K562 (cell line): ENCODE data around the gene ARFIP2. TPM values are rescaled to one million over a fixed set of nuclear protein-coding genes. Genes with fewer than 3 reads are reported as not detected.

Source experiments
- ATAC-seq: fragments of 200-7000 bp; cut with Tn5 transposase; 3 replicates; pipeline ENCODE4 v1.9.1; 2020; ENCODE audit warnings: moderate library complexity
- BruUV-seq: library from RNA; stranded (reverse); fragments of 400-500 nt; replicated peaks from 2 replicates; lab custom pipeline; 2021; lab: Mats Ljungman, UMichigan
- CTCF ChIA-PET: fragments of 300-600 bp; formaldehyde crosslinking; extraction: SDS; loops from one replicate; lab custom pipeline; 2021; ENCODE audit warnings: low intra/inter-chr PET ratio; lab: Yijun Ruan, JAX
- POLR2A ChIA-PET: fragments of 300-600, 350-650 bp; sonication (Branson Sonifier 250); formaldehyde crosslinking; extraction: SDS; loops from one replicate; lab custom pipeline; 2021; ENCODE audit warnings: antibody characterized with exemption, inconsistent platforms; lab: Yijun Ruan, JAX
- DNase-seq, 4 experiments: peaks; one replicate each; pipeline versions ENCODE4 v3.0.0 to v3.0.0-alpha.2; 2011 to 2018; ENCODE audit warnings: low spot score in 3 of 4, mixed read lengths in 3 of 4; ENCODE audit errors: extremely low read depth in 1 of 4
- FAIRE-seq: peaks from 2 replicates; lab custom pipeline; 2011; peaks lifted over from hg19 to GRCh38; lab: Jason Lieb, UNC
- H2AFZ ChIP-seq: 2 replicates; pipeline ENCODE4 v1.6.0; 2011; ENCODE audit warnings: low read depth, low read length, control low read depth, inconsistent platforms
- H3K27ac ChIP-seq: fragments of 200-600 bp; 3 replicates; pipeline ENCODE4 v1.8.0; 2011; ENCODE audit warnings: low read depth, mild to moderate bottlenecking, control low read depth, inconsistent platforms, low read length, moderate library complexity, mixed read lengths; ENCODE audit errors: extremely low read depth
- H3K27me3 ChIP-seq, 2 experiments: fragments of 300-600 bp in 1 of 2; 2 replicates in 1 of 2; 3 replicates in 1 of 2; pipeline versions ENCODE4 v1.6.0 to v1.8.0; 2011; ENCODE audit warnings: inconsistent platforms in 2 of 2, low read length in 2 of 2, mild to moderate bottlenecking in 1 of 2, mixed read lengths in 1 of 2, moderate library complexity in 1 of 2; ENCODE audit not compliant: control insufficient read depth in 2 of 2, insufficient read depth in 2 of 2
- H3K36me3 ChIP-seq: fragments of 300-600 bp; 3 replicates; pipeline ENCODE4 v1.8.0; 2011; ENCODE audit warnings: mild to moderate bottlenecking, low read length, inconsistent platforms; ENCODE audit not compliant: control insufficient read depth, insufficient read depth
- H3K4me1 ChIP-seq, 2 experiments: fragments of 200-600 bp in 1 of 2; replicated peaks in 1 of 2; 2 replicates in 1 of 2; 3 replicates in 1 of 2; pipeline versions ENCODE4 v1.5.1 to v1.8.0; 2011; ENCODE audit warnings: inconsistent platforms in 2 of 2, low read length in 2 of 2, mild to moderate bottlenecking in 1 of 2, mixed read lengths in 1 of 2, moderate library complexity in 1 of 2; ENCODE audit not compliant: control insufficient read depth in 2 of 2, insufficient read depth in 2 of 2
- H3K4me2 ChIP-seq: 2 replicates; pipeline ENCODE4 v1.6.1; 2011; ENCODE audit warnings: low read length, control low read depth, inconsistent platforms, mixed read lengths; ENCODE audit not compliant: insufficient read depth
- H3K4me3 ChIP-seq: fragments of 200-600 bp; sonication (generic), shearing (Covaris generic); 2 replicates; pipeline ENCODE4 v1.5.1; 2016; ENCODE audit warnings: control low read depth, inconsistent platforms
- H3K79me2 ChIP-seq: fragments of 200-600 bp; 3 replicates; pipeline ENCODE4 v1.8.0; 2011; ENCODE audit warnings: low read length, inconsistent platforms; ENCODE audit not compliant: control insufficient read depth, insufficient read depth
- H3K9ac ChIP-seq, 2 experiments: 2 replicates each; pipeline versions ENCODE4 v1.6.0 to v1.6.1; 2011; ENCODE audit warnings: low read depth in 2 of 2, low read length in 2 of 2, control low read depth in 1 of 2, inconsistent platforms in 1 of 2, mild to moderate bottlenecking in 1 of 2, mixed read lengths in 1 of 2; ENCODE audit not compliant: insufficient read depth in 1 of 2
- H3K9me1 ChIP-seq: one replicate; pipeline ENCODE4 v1.6.0; 2011; ENCODE audit warnings: inconsistent platforms, mild to moderate bottlenecking, low read length, moderate library complexity; ENCODE audit not compliant: control insufficient read depth, insufficient read depth
- H3K9me3 ChIP-seq: replicated peaks from 2 replicates; pipeline ENCODE4 v1.5.1; 2011; ENCODE audit warnings: low read depth, low read length, inconsistent platforms; ENCODE audit not compliant: control insufficient read depth, insufficient read depth
- H4K20me1 ChIP-seq: replicated peaks from 2 replicates; pipeline ENCODE4 v1.6.1; 2011; ENCODE audit warnings: low read length, inconsistent platforms, mixed read lengths; ENCODE audit not compliant: control insufficient read depth, insufficient read depth
- BHLHE40 ChIP-seq: IDR thresholded peaks from 2 replicates; pipeline ENCODE4 v1.6.1; 2011; ENCODE audit warnings: low read length, improper control_type of control experiment
- GABPB2 ChIP-seq: fragments of 250-450 bp; sonication (Bioruptor Pico); conservative IDR thresholded peaks from 2 replicates; pipeline ENCODE4 v1.5.1; 2021; ENCODE audit warnings: mild to moderate bottlenecking
- POLR2H ChIP-seq: IDR thresholded peaks from 2 replicates; pipeline ENCODE4 v1.6.1; 2016; ENCODE audit warnings: missing genetic modification characterization, low read depth, mild to moderate bottlenecking, control low read depth, missing compliant biosample characterization, moderate library complexity
- RAD51 ChIP-seq: fragments of 450-650 bp; IDR thresholded peaks from 2 replicates; pipeline ENCODE4 v1.7.1; 2016; ENCODE audit warnings: low read depth, mild to moderate bottlenecking, borderline replicate concordance
- SMARCB1 ChIP-seq: IDR thresholded peaks from 2 replicates; pipeline ENCODE4 v1.6.1; 2011; ENCODE audit warnings: improper control_type of control experiment, low read depth; ENCODE audit not compliant: insufficient read length
- SPI1 ChIP-seq: IDR thresholded peaks from 2 replicates; pipeline ENCODE4 v1.6.1; 2011; ENCODE audit warnings: low read depth, low read length, control low read depth, borderline replicate concordance
- ZBTB8A ChIP-seq: fragments of 450-650 bp; IDR thresholded peaks from 2 replicates; pipeline ENCODE4 v1.6.1; 2018; ENCODE audit warnings: mild to moderate bottlenecking, moderate library complexity; ENCODE audit not compliant: partially characterized antibody
- ZNF239 ChIP-seq: fragments of 250-450 bp; sonication (Bioruptor Pico); IDR thresholded peaks from 2 replicates; pipeline ENCODE4 v1.4.0; 2020; ENCODE audit warnings: mild to moderate bottlenecking
- ZNF347 ChIP-seq: fragments of 450-650 bp; formaldehyde crosslinking; IDR thresholded peaks from 2 replicates; pipeline ENCODE4 v1.4.0; 2020; ENCODE audit warnings: low read depth, mild to moderate bottlenecking, moderate library complexity
- ZNF408 ChIP-seq: fragments of 250-450 bp; sonication (Bioruptor Pico); IDR thresholded peaks from 2 replicates; pipeline ENCODE4 v1.4.0; 2020; ENCODE audit warnings: low read depth, mild to moderate bottlenecking, moderate library complexity
- ZNF507 ChIP-seq: conservative IDR thresholded peaks from 2 replicates; pipeline ENCODE4 v1.6.1; 2017; ENCODE audit warnings: missing genetic modification characterization, missing compliant biosample characterization
- WGBS: fragments of 100-300 bp; shearing (Covaris generic); methylation state at CpG from one replicate; pipeline ENCODE4 v1.1.6; 2016; ENCODE audit warnings: low coverage, mixed read lengths; ENCODE audit not compliant: insufficient coverage; ENCODE audit errors: missing lambda C conversion rate; 5-methylcytosine and 5-hydroxymethylcytosine counted together
- in situ Hi-C: fragments of 300-500 bp; cut with MboI; formaldehyde crosslinking; loops from 4 replicates; pipeline ENCODE4 v1.15.0; 2018; ENCODE audit warnings: inconsistent platforms, mixed read lengths
- intact Hi-C: fragments of 100-400 bp; cut with micrococcal nuclease; formaldehyde crosslinking; loops from 2 replicates; pipeline ENCODE4 v1.14.2; 2022
- polyA plus RNA-seq, 8 experiments: library from polyadenylated mRNA; depleted of rRNA in 4 of 8; stranded (reverse) in 5 of 8; unstranded in 3 of 8; fragments of >200 nt; fragmentation: Nextera tagmentation in 2 of 8; fragmentation: Illumina TruSeq in 1 of 8; extraction: Ambion mirVana in 2 of 8; extraction: Trizol in 1 of 8; gene quantifications; 2 replicates each; pipeline versions ENCODE4 v1.2.1 to v1.2.3, GENCODE V29; 2011 to 2014; ENCODE audit warnings: inconsistent platforms in 1 of 8, missing spikeins in 1 of 8
- total RNA-seq, 7 experiments: library from RNA; depleted of rRNA in 6 of 7; stranded (reverse); fragments of >200 nt in 6 of 7; fragmentation: Illumina TruSeq in 2 of 7; extraction: Trizol in 2 of 7; gene quantifications; 2 replicates each; pipeline versions ENCODE4 v1.2.1 to v1.2.3, GENCODE V29; 2011 to 2021; ENCODE audit warnings: low replicate concordance in 1 of 7
- TF ChIP-seq, protein P1 (sequence below), 2 experiments: fragments of 450-650 bp in 1 of 2; sonication (generic) in 1 of 2; formaldehyde crosslinking; conservative IDR thresholded peaks; 2 replicates each; pipeline versions ENCODE4 v1.4.0 to v1.8.1; 2020 to 2022; ENCODE audit warnings: mild to moderate bottlenecking in 1 of 2, missing genetic modification reagents in 1 of 2
- TF ChIP-seq, protein P2 (sequence below): sonication (generic); formaldehyde crosslinking; IDR thresholded peaks from 2 replicates; pipeline ENCODE4 v1.5.0; 2020; ENCODE audit warnings: missing genetic modification reagents
- TF ChIP-seq, protein P3 (sequence below): fragments of 450-650 bp; IDR thresholded peaks from 2 replicates; pipeline ENCODE4 v1.6.1; 2016; ENCODE audit warnings: antibody characterized with exemption
- TF ChIP-seq, protein P4 (sequence below): sonication (generic); formaldehyde crosslinking; IDR thresholded peaks from 2 replicates; pipeline ENCODE4 v1.9.0; 2022; ENCODE audit warnings: mild to moderate bottlenecking, missing genetic modification reagents
- TF ChIP-seq, protein P5 (sequence below): fragments of 450-650 bp; formaldehyde crosslinking; IDR thresholded peaks from 2 replicates; pipeline ENCODE4 v1.4.0; 2020; ENCODE audit warnings: mild to moderate bottlenecking, mixed read lengths

Gene ARFIP2
- total and polyA plus RNA-seq, 9 of the 15 experiments (the other 6 are each of a cell fraction or from before 2014, with no cell fraction given): 11.8 to 74.1 (median 41.0) TPM

DNA sequence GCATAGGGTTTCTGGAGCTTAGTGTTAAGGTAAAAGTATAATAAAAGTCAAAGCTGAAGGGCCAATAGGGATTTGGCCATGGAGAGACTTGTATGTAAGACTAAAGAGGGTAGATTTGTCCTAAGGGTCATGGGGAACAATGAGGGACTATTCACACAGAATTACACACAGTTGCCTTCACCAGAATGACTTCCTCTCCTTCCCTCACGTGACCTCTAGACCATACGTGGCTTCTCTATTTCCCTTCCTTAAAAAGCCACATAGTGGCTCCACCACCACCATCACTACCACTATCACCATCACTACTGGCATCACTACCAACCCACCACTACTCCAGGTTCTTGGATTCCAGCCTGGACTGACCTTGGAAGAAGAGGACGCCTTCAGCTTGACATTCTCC lies 43.1 kb downstream of the ARFIP2 start:
- Histone ChIP-seq H3K4me1 (peaks cover 10 to 12% of the 10 kb centered on the region in 2 experiments; a peak in 3 of 5 replicates), H3K79me2 (no peaks in the 10 kb centered on the region), H3K36me3 (no peaks in the 10 kb centered on the region), H4K20me1 (no peaks in the 10 kb centered on the region), H3K4me3 (no peak overlapping the region), H3K27me3 (peaks cover 1 to 8% of the 10 kb centered on the region in 2 experiments; a peak in 2 of 5 replicates), H3K9me1 (no peaks in the 10 kb centered on the region), H3K4me2 (no peak overlapping the region), H3K27ac (no peak overlapping the region), H3K9ac (no peak overlapping the region), H2AFZ (peak overlapping the region; percentile 78), H3K9me3 (no peaks in the 10 kb centered on the region)
- DNase-seq (no peak), ATAC-seq (no peak), FAIRE-seq (no peak)
- POLR2A ChIA-PET: interaction anchor here (0.5 to 1.7 kb wide), 6 partner anchors 8 to 84 kb away, joined by 3 to 5 read pairs (median 4); partner anchors contain the start of gene APBB1
- intact Hi-C loops (no loop called here), in situ Hi-C loops (no loop called here)
- WGBS: 22% methylated on average over 3 of the region's 3 CpGs
- CTCF ChIA-PET: interaction anchor here (1.3 kb wide), 1 partner anchor 319 kb away, joined by 5 read pairs; no protein-coding TSS in a partner anchor
- no TSS peak for BruUV-seq
- TF ChIP-seq, protein P1, sequence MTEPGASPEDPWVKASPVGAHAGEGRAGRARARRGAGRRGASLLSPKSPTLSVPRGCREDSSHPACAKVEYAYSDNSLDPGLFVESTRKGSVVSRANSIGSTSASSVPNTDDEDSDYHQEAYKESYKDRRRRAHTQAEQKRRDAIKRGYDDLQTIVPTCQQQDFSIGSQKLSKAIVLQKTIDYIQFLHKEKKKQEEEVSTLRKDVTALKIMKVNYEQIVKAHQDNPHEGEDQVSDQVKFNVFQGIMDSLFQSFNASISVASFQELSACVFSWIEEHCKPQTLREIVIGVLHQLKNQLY (CRISPR knock-in tag; conservative IDR thresholded peaks at IDR 0.05): no peak
- TF ChIP-seq, protein P2, sequence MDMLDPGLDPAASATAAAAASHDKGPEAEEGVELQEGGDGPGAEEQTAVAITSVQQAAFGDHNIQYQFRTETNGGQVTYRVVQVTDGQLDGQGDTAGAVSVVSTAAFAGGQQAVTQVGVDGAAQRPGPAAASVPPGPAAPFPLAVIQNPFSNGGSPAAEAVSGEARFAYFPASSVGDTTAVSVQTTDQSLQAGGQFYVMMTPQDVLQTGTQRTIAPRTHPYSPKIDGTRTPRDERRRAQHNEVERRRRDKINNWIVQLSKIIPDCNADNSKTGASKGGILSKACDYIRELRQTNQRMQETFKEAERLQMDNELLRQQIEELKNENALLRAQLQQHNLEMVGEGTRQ (CRISPR knock-in tag): peak; percentile 68
- TF ChIP-seq ZNF507 (tag): no peak
- TF ChIP-seq ZBTB8A: no peak
- 0 out of 2 replicates have a peak, but pooled peaks have one; percentile 17 for TF ChIP-seq SPI1
- TF ChIP-seq ZNF239: no peak
- TF ChIP-seq, protein P3, sequence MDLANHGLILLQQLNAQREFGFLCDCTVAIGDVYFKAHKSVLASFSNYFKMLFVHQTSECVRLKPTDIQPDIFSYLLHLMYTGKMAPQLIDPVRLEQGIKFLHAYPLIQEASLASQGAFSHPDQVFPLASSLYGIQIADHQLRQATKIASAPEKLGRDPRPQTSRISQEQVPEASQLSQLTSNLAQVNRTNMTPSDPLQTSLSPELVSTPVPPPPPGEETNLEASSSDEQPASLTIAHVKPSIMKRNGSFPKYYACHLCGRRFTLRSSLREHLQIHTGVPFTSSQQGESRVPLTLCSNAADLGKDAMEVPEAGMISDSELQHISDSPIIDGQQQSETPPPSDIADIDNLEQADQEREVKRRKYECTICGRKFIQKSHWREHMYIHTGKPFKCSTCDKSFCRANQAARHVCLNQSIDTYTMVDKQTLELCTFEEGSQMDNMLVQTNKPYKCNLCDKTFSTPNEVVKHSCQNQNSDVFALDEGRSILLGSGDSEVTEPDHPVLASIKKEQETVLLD: no peak
- TF ChIP-seq SMARCB1: no peak
- no peak for TF ChIP-seq POLR2H (tag)
- TF ChIP-seq, protein P4, sequence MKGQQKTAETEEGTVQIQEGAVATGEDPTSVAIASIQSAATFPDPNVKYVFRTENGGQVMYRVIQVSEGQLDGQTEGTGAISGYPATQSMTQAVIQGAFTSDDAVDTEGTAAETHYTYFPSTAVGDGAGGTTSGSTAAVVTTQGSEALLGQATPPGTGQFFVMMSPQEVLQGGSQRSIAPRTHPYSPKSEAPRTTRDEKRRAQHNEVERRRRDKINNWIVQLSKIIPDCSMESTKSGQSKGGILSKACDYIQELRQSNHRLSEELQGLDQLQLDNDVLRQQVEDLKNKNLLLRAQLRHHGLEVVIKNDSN (CRISPR knock-in tag): peak; percentile 68
- TF ChIP-seq RAD51: 0 out of 2 replicates have a peak, but pooled peaks have one; percentile 38
- no peak for TF ChIP-seq ZNF347 (CRISPR knock-in tag)
- TF ChIP-seq, protein P5, sequence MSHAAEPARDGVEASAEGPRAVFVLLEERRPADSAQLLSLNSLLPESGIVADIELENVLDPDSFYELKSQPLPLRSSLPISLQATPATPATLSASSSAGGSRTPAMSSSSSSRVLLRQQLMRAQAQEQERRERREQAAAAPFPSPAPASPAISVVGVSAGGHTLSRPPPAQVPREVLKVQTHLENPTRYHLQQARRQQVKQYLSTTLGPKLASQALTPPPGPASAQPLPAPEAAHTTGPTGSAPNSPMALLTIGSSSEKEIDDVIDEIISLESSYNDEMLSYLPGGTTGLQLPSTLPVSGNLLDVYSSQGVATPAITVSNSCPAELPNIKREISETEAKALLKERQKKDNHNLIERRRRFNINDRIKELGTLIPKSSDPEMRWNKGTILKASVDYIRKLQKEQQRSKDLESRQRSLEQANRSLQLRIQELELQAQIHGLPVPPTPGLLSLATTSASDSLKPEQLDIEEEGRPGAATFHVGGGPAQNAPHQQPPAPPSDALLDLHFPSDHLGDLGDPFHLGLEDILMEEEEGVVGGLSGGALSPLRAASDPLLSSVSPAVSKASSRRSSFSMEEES (CRISPR knock-in tag): peak; percentile 39
- no peak for TF ChIP-seq GABPB2 (CRISPR knock-in tag)
- 0 out of 2 replicates have a peak, but pooled peaks have one; percentile 5 for TF ChIP-seq BHLHE40
- TF ChIP-seq ZNF408 (CRISPR knock-in tag): no peak
